Measurements from ENCODE around the gene DPP7. TPM values are rescaled to one million over a fixed set of nuclear protein-coding genes. Genes with fewer than 3 reads are reported as not detected.
A peak's percentile ranks its signal among the peaks of the same experiment; 100 is the strongest.

The DPP7 gene
- 10 to 100 TPM; 20.1 to 30.6 TPM for total RNA-seq
- polyA plus RNA-seq (2013, experiment 1 of 2), result 28.4 TPM
- polyA plus RNA-seq (2013, experiment 2 of 2), result 21.6 TPM
- long read RNA-seq, experiment 1, partial matches to known transcripts, result 4 of 10 reads
- long read RNA-seq, experiment 1, other reads (novel, unspliced or antisense), result 6 of 10 reads
- long read RNA-seq, experiment 2, transcript DPP7-201 (13 exons, 1,590 nt), result major isoform, 9 of 29 reads
- long read RNA-seq, experiment 2, partial matches to known transcripts, result 1 of 29 reads
- long read RNA-seq, experiment 2, other reads (novel, unspliced or antisense), result 19 of 29 reads
- long read RNA-seq, experiment 3, transcript DPP7-201 (13 exons, 1,590 nt), result major isoform, 86 of 168 reads
- long read RNA-seq, experiment 3, partial matches to known transcripts, result 17 of 168 reads
- long read RNA-seq, experiment 3, other reads (novel, unspliced or antisense), result 65 of 168 reads
- long read RNA-seq, experiment 4, partial matches to known transcripts, result 2 of 9 reads
- long read RNA-seq, experiment 4, other reads (novel, unspliced or antisense), result 4 of 9 reads

DNA sequence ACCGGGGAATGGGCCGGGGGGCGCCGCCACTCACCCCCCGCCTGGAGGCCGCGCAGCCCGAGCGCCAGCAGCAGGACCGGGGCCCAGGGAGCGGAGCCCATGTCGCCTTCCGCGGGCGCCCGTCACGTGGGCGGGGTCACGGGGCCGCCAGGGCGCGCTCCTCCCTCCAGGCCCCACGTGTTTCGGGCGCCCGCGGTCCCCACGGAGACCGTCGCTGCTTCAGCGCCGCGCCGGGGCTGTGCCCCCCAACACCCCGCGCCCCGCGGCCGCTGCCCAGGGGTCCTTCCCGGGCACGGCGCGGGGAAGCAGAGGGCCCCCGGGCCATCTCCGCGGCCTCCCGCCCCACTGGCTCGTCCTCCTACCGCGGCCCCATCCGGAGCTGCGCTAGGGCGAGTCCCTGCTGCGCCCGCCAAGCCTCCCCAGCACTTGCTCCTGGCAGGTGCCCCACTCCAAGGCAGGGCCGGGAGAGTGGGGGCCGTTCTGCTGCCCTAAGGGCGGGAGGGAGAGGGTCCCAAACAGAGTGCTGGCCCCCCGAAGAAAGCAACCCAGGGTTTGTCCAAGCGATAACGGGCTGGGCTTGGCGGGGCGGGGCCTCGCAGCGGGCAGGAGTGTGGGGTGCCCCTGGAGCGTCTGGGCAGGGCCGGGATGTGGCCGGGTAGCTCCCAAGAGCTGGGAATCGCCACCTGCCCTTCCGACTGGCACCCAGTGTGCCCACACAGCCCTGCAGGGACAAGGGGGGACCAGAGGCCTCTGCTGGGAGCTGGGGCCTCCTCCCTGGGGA is at the start of gene DPP7:
Gene DPP7 (minus strand): TSS at position 121 of the 781 bp plus-strand sequence. CDS start 20 bp downstream, at position 101.
- 19 to 78% methylated on average over 7 to 70 of the region's 70 CpGs for WGBS, 2 experiments (ENCODE audit: insufficient coverage in 1 of 2, insufficient read length in 1 of 2)
- H3K4me1 Mint-ChIP-seq, result peaks cover 7% of the 10 kb centered on the region
- Histone ChIP-seq H3K36me3 (ENCODE audit: control insufficient read depth, insufficient read depth, low read length) (no peaks in the 10 kb centered on the region), H3K9ac (ENCODE audit: extremely low read depth, low read length, poor library complexity, severe bottlenecking) (no peak within 1 kb of the TSS), H3K4me1 (ENCODE audit: control insufficient read depth, insufficient read depth, low read length) (peaks cover 4% of the 10 kb centered on the region), H3K27me3 (ENCODE audit: control insufficient read depth, insufficient read depth, low read length, poor library complexity, severe bottlenecking) (peaks cover 28% of the 10 kb centered on the region), H3K9me3 (ENCODE audit: control insufficient read depth, low read length) (no peaks in the 10 kb centered on the region), H3K27ac (ENCODE audit: low read depth, low read length) (no peak within 1 kb of the TSS), H3K4me3 (ENCODE audit: low read length) (no peak within 1 kb of the TSS)
- peaks cover 7% of the 10 kb centered on the region for H3K9me3 Mint-ChIP-seq
- TF ChIP-seq, protein P1, sequence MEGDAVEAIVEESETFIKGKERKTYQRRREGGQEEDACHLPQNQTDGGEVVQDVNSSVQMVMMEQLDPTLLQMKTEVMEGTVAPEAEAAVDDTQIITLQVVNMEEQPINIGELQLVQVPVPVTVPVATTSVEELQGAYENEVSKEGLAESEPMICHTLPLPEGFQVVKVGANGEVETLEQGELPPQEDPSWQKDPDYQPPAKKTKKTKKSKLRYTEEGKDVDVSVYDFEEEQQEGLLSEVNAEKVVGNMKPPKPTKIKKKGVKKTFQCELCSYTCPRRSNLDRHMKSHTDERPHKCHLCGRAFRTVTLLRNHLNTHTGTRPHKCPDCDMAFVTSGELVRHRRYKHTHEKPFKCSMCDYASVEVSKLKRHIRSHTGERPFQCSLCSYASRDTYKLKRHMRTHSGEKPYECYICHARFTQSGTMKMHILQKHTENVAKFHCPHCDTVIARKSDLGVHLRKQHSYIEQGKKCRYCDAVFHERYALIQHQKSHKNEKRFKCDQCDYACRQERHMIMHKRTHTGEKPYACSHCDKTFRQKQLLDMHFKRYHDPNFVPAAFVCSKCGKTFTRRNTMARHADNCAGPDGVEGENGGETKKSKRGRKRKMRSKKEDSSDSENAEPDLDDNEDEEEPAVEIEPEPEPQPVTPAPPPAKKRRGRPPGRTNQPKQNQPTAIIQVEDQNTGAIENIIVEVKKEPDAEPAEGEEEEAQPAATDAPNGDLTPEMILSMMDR (conservative IDR thresholded peaks at IDR 0.05), result no peak
- peaks cover 46% of the 10 kb centered on the region for H3K27me3 Mint-ChIP-seq (ENCODE audit: insufficient read depth)
- H3K4me3 Mint-ChIP-seq, result peak within 1 kb of the TSS; percentile 31
- no peak within 1 kb of the TSS for H3K27ac Mint-ChIP-seq
- no peaks in the 10 kb centered on the region for H3K36me3 Mint-ChIP-seq (ENCODE audit: low read depth)
- DNase-seq, result peak; percentile 68

DNA sequence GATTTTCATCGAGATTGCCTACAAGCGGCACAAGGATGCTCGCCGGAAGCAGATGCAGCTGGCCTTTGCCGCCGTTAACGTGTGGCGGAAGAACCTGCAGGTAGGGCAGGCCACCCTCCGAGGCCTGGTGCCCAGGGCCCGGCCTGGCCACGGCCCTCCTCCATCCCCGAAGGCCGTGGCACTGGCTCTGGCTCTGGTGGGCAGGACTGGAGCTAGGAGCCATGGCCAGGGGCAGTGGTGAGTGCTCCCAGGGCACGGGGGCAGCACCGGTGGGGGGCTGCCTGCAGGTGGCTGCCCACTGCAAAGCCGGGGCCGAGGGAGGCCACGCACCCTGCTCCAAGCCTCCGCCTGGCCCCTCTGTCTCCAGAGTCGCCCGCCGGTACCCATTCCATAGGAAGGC is 49.3 kb upstream of the DPP7 start:
- Histone ChIP-seq H3K9ac (ENCODE audit: extremely low read depth, low read length, poor library complexity, severe bottlenecking) (no peak overlapping the region), H3K4me3 (ENCODE audit: low read length) (no peak overlapping the region), H3K27me3 (ENCODE audit: control insufficient read depth, insufficient read depth, low read length, poor library complexity, severe bottlenecking) (peaks cover 100% of the 10 kb centered on the region), H3K36me3 (ENCODE audit: control insufficient read depth, insufficient read depth, low read length) (no peaks in the 10 kb centered on the region), H3K4me1 (ENCODE audit: control insufficient read depth, insufficient read depth, low read length) (no peaks in the 10 kb centered on the region), H3K27ac (ENCODE audit: low read depth, low read length) (no peak overlapping the region), H3K9me3 (ENCODE audit: control insufficient read depth, low read length) (no peaks in the 10 kb centered on the region)
- no peak for DNase-seq
- Mint-ChIP-seq H3K9me3 (no peaks in the 10 kb centered on the region), H3K27me3 (ENCODE audit: insufficient read depth) (peaks cover 94% of the 10 kb centered on the region), H3K36me3 (ENCODE audit: low read depth) (no peaks in the 10 kb centered on the region), H3K4me1 (no peaks in the 10 kb centered on the region), H3K4me3 (peak overlapping the region; percentile 32), H3K27ac (no peak overlapping the region)
- TF ChIP-seq, protein P1 (conservative IDR thresholded peaks at IDR 0.05), result no peak
- WGBS, 2 experiments (ENCODE audit: insufficient coverage in 1 of 2, insufficient read length in 1 of 2), result 91 to 96% methylated on average over 16 to 22 of the region's 22 CpGs

DNA sequence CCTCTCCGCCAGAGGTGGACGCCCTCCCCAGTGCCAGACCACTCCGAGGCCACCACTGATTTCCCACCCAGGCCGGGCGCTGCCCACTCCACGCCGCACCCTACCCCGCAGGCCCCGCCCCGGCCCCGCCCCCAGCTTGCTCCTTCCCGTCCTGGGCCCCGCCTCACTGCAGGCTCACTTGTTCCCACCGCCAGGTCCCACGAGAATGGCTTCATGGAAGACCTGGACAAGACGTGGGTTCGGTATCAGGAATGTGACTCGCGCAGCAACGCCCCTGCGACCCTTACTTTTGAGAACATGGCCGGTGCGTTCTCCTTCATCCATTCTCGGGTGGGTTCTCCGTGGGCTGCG is 48.8 kb upstream of the DPP7 start:
- H3K4me3 ChIP-seq (ENCODE audit: low read length), result no peak overlapping the region
- Mint-ChIP-seq H3K4me1 (no peaks in the 10 kb centered on the region), H3K27ac (no peak overlapping the region), H3K36me3 (ENCODE audit: low read depth) (no peaks in the 10 kb centered on the region), H3K4me3 (peak overlapping the region; percentile 32), H3K27me3 (ENCODE audit: insufficient read depth) (peaks cover 95% of the 10 kb centered on the region), H3K9me3 (no peaks in the 10 kb centered on the region)
- H3K4me1 ChIP-seq (ENCODE audit: control insufficient read depth, insufficient read depth, low read length), result no peaks in the 10 kb centered on the region
- TF ChIP-seq, protein P1 (conservative IDR thresholded peaks at IDR 0.05), result no peak
- WGBS, 2 experiments (ENCODE audit: insufficient coverage in 1 of 2, insufficient read length in 1 of 2), result 41 to 58% methylated on average over 15 to 26 of the region's 26 CpGs
- H3K27ac ChIP-seq (ENCODE audit: low read depth, low read length), result no peak overlapping the region
- no peaks in the 10 kb centered on the region for H3K9me3 ChIP-seq (ENCODE audit: control insufficient read depth, low read length)
- DNase-seq, result peak; percentile 71
- peaks cover 100% of the 10 kb centered on the region for H3K27me3 ChIP-seq (ENCODE audit: control insufficient read depth, insufficient read depth, low read length, poor library complexity, severe bottlenecking)
- H3K9ac ChIP-seq (ENCODE audit: extremely low read depth, low read length, poor library complexity, severe bottlenecking), result no peak overlapping the region
- H3K36me3 ChIP-seq (ENCODE audit: control insufficient read depth, insufficient read depth, low read length), result no peaks in the 10 kb centered on the region
